GM23338 (cell line): ENCODE data around the gene USP49. TPM values are rescaled to one million over a fixed set of nuclear protein-coding genes. Genes with fewer than 3 reads are reported as not detected.

ENCODE experiments used
- ATAC-seq: fragments of 200-7000 bp; cut with Tn5 transposase; 3 replicates; pipeline ENCODE4 v1.9.1; 2020
- DNase-seq: peaks from one replicate; pipeline ENCODE4 v3.0.0-alpha.2; 2015; ENCODE audit warnings: low spot score
- H2AFZ ChIP-seq: fragments of 200-600 bp; sonication (generic); 2 replicates; pipeline ENCODE4 v1.8.0; 2016; ENCODE audit warnings: antibody characterized with exemption, mild to moderate bottlenecking, moderate library complexity
- H3F3A ChIP-seq: fragments of 200-600 bp; sonication (generic); replicated peaks from 2 replicates; pipeline ENCODE4 v1.8.0; 2017; ENCODE audit warnings: antibody characterized with exemption, mixed run types, low read depth
- H3K27ac ChIP-seq: fragments of 200-600 bp; sonication (generic); 2 replicates; pipeline ENCODE4 v1.6.1; 2016; ENCODE audit warnings: low read depth
- H3K27me3 ChIP-seq: fragments of 200-600 bp; sonication (generic); 2 replicates; pipeline ENCODE4 v1.8.0; 2016; ENCODE audit warnings: mild to moderate bottlenecking, mixed run types, moderate library complexity; ENCODE audit not compliant: insufficient read depth
- H3K36me3 ChIP-seq: fragments of 200-600 bp; sonication (generic); 2 replicates; pipeline ENCODE4 v1.8.0; 2016; ENCODE audit warnings: mild to moderate bottlenecking; ENCODE audit not compliant: insufficient read depth
- H3K4me1 ChIP-seq: fragments of 200-600 bp; sonication (generic); 2 replicates; pipeline ENCODE4 v1.8.0; 2016; ENCODE audit warnings: mild to moderate bottlenecking, moderate library complexity; ENCODE audit not compliant: insufficient read depth
- H3K4me2 ChIP-seq: fragments of 200-600 bp; sonication (generic); 2 replicates; pipeline ENCODE4 v1.7.1; 2017; ENCODE audit warnings: mixed run types
- H3K4me3 ChIP-seq: fragments of 200-600 bp; sonication (generic); 2 replicates; pipeline ENCODE4 v1.6.1; 2016; ENCODE audit warnings: mixed run types
- H3K79me2 ChIP-seq: fragments of 200-600 bp; sonication (generic); replicated peaks from 2 replicates; pipeline ENCODE4 v1.8.0; 2017; ENCODE audit warnings: mild to moderate bottlenecking; ENCODE audit not compliant: insufficient read depth
- H3K9me2 ChIP-seq: fragments of 200-600 bp; sonication (generic); 2 replicates; pipeline ENCODE4 v1.8.0; 2017; ENCODE audit not compliant: insufficient read depth
- H4K20me1 ChIP-seq: fragments of 200-600 bp; sonication (generic); replicated peaks from 2 replicates; pipeline ENCODE4 v1.8.0; 2017; ENCODE audit warnings: mild to moderate bottlenecking; ENCODE audit not compliant: insufficient read depth
- H3K27ac Mint-ChIP-seq: 2 replicates; pipeline ENCODE4 v1.8.0; 2020; ENCODE audit warnings: inconsistent platforms, mild to moderate bottlenecking, moderate library complexity, mixed read lengths
- H3K27me3 Mint-ChIP-seq: 3 replicates; pipeline ENCODE4 v1.8.0; 2022; ENCODE audit warnings: low read depth, mild to moderate bottlenecking, moderate library complexity, mixed read lengths, inconsistent platforms; ENCODE audit not compliant: insufficient read depth, poor library complexity
- H3K36me3 Mint-ChIP-seq: 3 replicates; pipeline ENCODE4 v1.8.0; 2021; ENCODE audit warnings: low read depth, mild to moderate bottlenecking, inconsistent platforms, moderate library complexity, mixed read lengths
- H3K4me1 Mint-ChIP-seq: 3 replicates; pipeline ENCODE4 v1.8.0; 2020; ENCODE audit warnings: mild to moderate bottlenecking, inconsistent platforms, mixed read lengths
- H3K4me3 Mint-ChIP-seq: 3 replicates; pipeline ENCODE4 v1.8.0; 2021; ENCODE audit warnings: moderate library complexity, mild to moderate bottlenecking, inconsistent platforms, mixed read lengths
- H3K9me3 Mint-ChIP-seq: 3 replicates; pipeline ENCODE4 v1.8.0; 2020; ENCODE audit warnings: moderate library complexity, mild to moderate bottlenecking, inconsistent platforms, mixed read lengths
- CREB1 ChIP-seq: fragments of 250-450 bp; sonication (Bioruptor Pico); IDR thresholded peaks from 2 replicates; pipeline ENCODE4 v1.5.0; 2020; ENCODE audit warnings: low read depth, mild to moderate bottlenecking, moderate library complexity
- EZH2phosphoT487 ChIP-seq: fragments of 200-600 bp; sonication (generic); IDR thresholded peaks from one replicate; pipeline ENCODE4 v1.8.1; 2018; ENCODE audit warnings: antibody characterized with exemption; ENCODE audit not compliant: unreplicated experiment
- JUNB ChIP-seq: IDR thresholded peaks from one replicate; pipeline ENCODE4 v1.6.1; 2016; ENCODE audit warnings: antibody characterized with exemption; ENCODE audit not compliant: unreplicated experiment
- STAT1 ChIP-seq: IDR thresholded peaks from one replicate; pipeline ENCODE4 v1.6.1; 2016; ENCODE audit warnings: antibody characterized with exemption; ENCODE audit not compliant: unreplicated experiment
- ZNF114 ChIP-seq: fragments of 250-450 bp; sonication (Bioruptor Pico); IDR thresholded peaks from 2 replicates; pipeline ENCODE4 v1.5.0; 2020; ENCODE audit warnings: mild to moderate bottlenecking, moderate library complexity
- ZNF331 ChIP-seq: fragments of 250-450 bp; sonication (Bioruptor Pico); IDR thresholded peaks from 2 replicates; pipeline ENCODE4 v1.5.0; 2020; ENCODE audit warnings: low read depth, mild to moderate bottlenecking, moderate library complexity
- polyA plus RNA-seq: library from polyadenylated mRNA; unstranded; fragments of >200 nt; fragmentation: Nextera tagmentation; extraction: Ambion mirVana; gene quantifications from 2 replicates; pipeline ENCODE4 v1.2.1, GENCODE V29; 2016
- total RNA-seq: library from RNA; depleted of rRNA; stranded (reverse); fragments of >200 nt; shearing (Covaris generic); gene quantifications from 2 replicates; pipeline ENCODE4 v1.2.3, GENCODE V29; 2014
- TF ChIP-seq, protein P1 (sequence below): fragments of 250-450 bp; sonication (Bioruptor Pico); IDR thresholded peaks from 2 replicates; pipeline ENCODE4 v1.5.0; 2020; ENCODE audit warnings: mild to moderate bottlenecking, moderate library complexity

The USP49 gene
- total and polyA plus RNA-seq, 2 experiments from 2014 or later, result 5.9 to 21.5 TPM

DNA sequence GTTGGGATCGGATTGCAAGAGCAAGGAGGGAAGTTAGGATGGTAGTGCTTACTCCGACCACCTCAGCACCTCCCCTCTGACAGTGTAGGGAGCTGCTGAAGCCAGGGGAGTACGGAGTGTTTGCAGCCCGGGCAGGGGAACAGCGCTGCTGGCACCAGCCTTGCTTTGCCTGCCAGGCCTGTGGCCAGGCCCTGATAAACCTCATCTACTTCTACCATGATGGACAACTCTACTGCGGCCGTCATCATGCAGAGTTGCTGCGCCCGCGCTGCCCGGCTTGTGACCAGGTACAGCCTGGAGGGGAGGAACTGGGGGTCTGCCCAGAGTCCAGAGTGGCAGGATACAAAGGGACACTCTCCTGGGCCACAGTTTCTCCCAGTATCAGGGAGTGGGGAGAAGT lies 109.9 kb downstream of the USP49 start:
- H3K4me3 Mint-ChIP-seq, result peak overlapping the region; percentile 94
- H3K4me3 ChIP-seq, result 0 out of 2 replicates have a peak overlapping the region, but pooled peaks have one; percentile 21
- peaks cover 21% of the 10 kb centered on the region for H3K36me3 Mint-ChIP-seq

More for the DNA sequence above, 109.9 kb downstream of the USP49 start:
- no peak overlapping the region for H2AFZ ChIP-seq
- no peaks in the 10 kb centered on the region for H3K9me2 ChIP-seq
- peaks cover 54% of the 10 kb centered on the region for H3K27me3 ChIP-seq
- H3K9me3 Mint-ChIP-seq, result peaks cover 7% of the 10 kb centered on the region; the same call in 2 of the 3 replicates
- peaks cover 22% of the 10 kb centered on the region for H3K79me2 ChIP-seq
- H3K27me3 Mint-ChIP-seq, result peaks cover 56% of the 10 kb centered on the region
- H3K4me1 ChIP-seq, result peaks cover 22% of the 10 kb centered on the region
- DNase-seq, result no peak
- TF ChIP-seq ZNF114, result no peak
- TF ChIP-seq, protein P1, sequence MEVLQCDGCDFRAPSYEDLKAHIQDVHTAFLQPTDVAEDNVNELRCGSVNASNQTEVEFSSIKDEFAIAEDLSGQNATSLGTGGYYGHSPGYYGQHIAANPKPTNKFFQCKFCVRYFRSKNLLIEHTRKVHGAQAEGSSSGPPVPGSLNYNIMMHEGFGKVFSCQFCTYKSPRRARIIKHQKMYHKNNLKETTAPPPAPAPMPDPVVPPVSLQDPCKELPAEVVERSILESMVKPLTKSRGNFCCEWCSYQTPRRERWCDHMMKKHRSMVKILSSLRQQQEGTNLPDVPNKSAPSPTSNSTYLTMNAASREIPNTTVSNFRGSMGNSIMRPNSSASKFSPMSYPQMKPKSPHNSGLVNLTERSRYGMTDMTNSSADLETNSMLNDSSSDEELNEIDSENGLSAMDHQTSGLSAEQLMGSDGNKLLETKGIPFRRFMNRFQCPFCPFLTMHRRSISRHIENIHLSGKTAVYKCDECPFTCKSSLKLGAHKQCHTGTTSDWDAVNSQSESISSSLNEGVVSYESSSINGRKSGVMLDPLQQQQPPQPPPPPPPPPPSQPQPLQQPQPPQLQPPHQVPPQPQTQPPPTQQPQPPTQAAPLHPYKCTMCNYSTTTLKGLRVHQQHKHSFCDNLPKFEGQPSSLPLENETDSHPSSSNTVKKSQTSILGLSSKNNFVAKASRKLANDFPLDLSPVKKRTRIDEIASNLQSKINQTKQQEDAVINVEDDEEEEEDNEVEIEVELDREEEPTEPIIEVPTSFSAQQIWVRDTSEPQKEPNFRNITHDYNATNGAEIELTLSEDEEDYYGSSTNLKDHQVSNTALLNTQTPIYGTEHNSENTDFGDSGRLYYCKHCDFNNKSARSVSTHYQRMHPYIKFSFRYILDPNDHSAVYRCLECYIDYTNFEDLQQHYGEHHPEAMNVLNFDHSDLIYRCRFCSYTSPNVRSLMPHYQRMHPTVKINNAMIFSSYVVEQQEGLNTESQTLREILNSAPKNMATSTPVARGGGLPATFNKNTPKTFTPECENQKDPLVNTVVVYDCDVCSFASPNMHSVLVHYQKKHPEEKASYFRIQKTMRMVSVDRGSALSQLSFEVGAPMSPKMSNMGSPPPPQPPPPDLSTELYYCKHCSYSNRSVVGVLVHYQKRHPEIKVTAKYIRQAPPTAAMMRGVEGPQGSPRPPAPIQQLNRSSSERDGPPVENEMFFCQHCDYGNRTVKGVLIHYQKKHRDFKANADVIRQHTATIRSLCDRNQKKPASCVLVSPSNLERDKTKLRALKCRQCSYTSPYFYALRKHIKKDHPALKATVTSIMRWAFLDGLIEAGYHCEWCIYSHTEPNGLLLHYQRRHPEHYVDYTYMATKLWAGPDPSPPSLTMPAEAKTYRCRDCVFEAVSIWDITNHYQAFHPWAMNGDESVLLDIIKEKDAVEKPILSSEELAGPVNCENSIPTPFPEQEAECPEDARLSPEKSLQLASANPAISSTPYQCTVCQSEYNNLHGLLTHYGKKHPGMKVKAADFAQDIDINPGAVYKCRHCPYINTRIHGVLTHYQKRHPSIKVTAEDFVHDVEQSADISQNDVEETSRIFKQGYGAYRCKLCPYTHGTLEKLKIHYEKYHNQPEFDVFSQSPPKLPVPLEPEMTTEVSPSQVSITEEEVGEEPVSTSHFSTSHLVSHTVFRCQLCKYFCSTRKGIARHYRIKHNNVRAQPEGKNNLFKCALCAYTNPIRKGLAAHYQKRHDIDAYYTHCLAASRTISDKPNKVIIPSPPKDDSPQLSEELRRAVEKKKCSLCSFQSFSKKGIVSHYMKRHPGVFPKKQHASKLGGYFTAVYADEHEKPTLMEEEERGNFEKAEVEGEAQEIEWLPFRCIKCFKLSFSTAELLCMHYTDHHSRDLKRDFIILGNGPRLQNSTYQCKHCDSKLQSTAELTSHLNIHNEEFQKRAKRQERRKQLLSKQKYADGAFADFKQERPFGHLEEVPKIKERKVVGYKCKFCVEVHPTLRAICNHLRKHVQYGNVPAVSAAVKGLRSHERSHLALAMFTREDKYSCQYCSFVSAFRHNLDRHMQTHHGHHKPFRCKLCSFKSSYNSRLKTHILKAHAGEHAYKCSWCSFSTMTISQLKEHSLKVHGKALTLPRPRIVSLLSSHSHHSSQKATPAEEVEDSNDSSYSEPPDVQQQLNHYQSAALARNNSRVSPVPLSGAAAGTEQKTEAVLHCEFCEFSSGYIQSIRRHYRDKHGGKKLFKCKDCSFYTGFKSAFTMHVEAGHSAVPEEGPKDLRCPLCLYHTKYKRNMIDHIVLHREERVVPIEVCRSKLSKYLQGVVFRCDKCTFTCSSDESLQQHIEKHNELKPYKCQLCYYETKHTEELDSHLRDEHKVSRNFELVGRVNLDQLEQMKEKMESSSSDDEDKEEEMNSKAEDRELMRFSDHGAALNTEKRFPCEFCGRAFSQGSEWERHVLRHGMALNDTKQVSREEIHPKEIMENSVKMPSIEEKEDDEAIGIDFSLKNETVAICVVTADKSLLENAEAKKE, result no peak
- no peak for TF ChIP-seq EZH2phosphoT487
- no peak for TF ChIP-seq JUNB
- no peak for TF ChIP-seq STAT1
- no peak for TF ChIP-seq ZNF331 (CRISPR knock-in tag)
- TF ChIP-seq CREB1, result no peak
- no peak overlapping the region for H3K27ac Mint-ChIP-seq
- peaks cover 10% of the 10 kb centered on the region; the same call in 1 of the 2 replicates for H3F3A ChIP-seq
- ATAC-seq, result no peak
- peaks cover 23% of the 10 kb centered on the region for H3K4me1 Mint-ChIP-seq
- H3K36me3 ChIP-seq, result peaks cover 12% of the 10 kb centered on the region; the same call in 1 of the 2 replicates
- H3K27ac ChIP-seq, result no peak overlapping the region
- peaks cover 3% of the 10 kb centered on the region; the same call in 1 of the 2 replicates for H4K20me1 ChIP-seq
- peak overlapping the region; percentile 62; the same call in 1 of the 2 replicates for H3K4me2 ChIP-seq
